Body of pancreas (tissue), 4 donors: ENCODE data around the gene DYNLT2B. TPM values are rescaled to one million over a fixed set of nuclear protein-coding genes. Genes with fewer than 3 reads are reported as not detected.
"Not testable (repeated sequence)": the region's sequence is repeated elsewhere in the genome, so short reads cannot be mapped to it uniquely, and the experiment has no call there.

Experiments used
- ATAC-seq: fragments of 150-250 bp; one replicate; pipeline ENCODE4 v1.9.1; 2016
- DNase-seq, 4 donors: peaks; one replicate each; pipeline ENCODE4 v3.0.0-alpha.2; 2019
- H3K27ac ChIP-seq, 4 donors: fragments of 200-600 bp; sonication (generic); 1 replicate in 3 of 4; 2 replicates in 1 of 4; pipeline versions ENCODE4 v1.5.1 to v1.6.1; 2016 to 2019; ENCODE audit warnings: mild to moderate bottlenecking in 1 of 4, mixed read lengths in 1 of 4, moderate library complexity in 1 of 4
- H3K27me3 ChIP-seq, 2 donors: fragments of 200-600 bp; sonication (generic); one replicate each; pipeline ENCODE4 v1.6.0; 2016; ENCODE audit warnings: mild to moderate bottlenecking in 1 of 2
- H3K36me3 ChIP-seq, 2 donors: fragments of 200-600 bp; sonication (generic); replicated peaks in 1 of 2; 2 replicates each; pipeline ENCODE4 v1.5.1; 2016; ENCODE audit warnings: low read depth in 2 of 2; ENCODE audit not compliant: insufficient read depth in 1 of 2
- H3K4me1 ChIP-seq: fragments of 200-600 bp; sonication (generic); one replicate; pipeline ENCODE4 v1.6.0; 2016
- H3K4me3 ChIP-seq, 2 donors: fragments of 200-600 bp; sonication (generic); 1 replicate in 1 of 2; 2 replicates in 1 of 2; pipeline ENCODE4 v1.5.1; 2016 to 2019
- H3K9me3 ChIP-seq, 3 donors: fragments of 200-600 bp; sonication (generic); 1 replicate in 2 of 3; 2 replicates in 1 of 3; pipeline ENCODE4 v1.5.1; 2016
- CTCF ChIP-seq, 7 experiments: fragments of 450-650 bp in 4 of 7; fragments of 200-600 bp in 3 of 7; sonication (generic) in 3 of 7; IDR thresholded peaks; one replicate each; pipeline ENCODE4 v1.5.1; 2016 to 2019; ENCODE audit warnings: antibody characterized with exemption in 7 of 7
- POLR2A ChIP-seq, 3 donors: fragments of 450-650 bp; IDR thresholded peaks; one replicate each; pipeline ENCODE4 v1.6.1; 2016; ENCODE audit warnings: antibody characterized with exemption in 3 of 3, mild to moderate bottlenecking in 2 of 3
- WGBS, 2 donors: methylation state at CpG; one replicate each; pipeline ENCODE4 v1.1.5; 2017; 5-methylcytosine and 5-hydroxymethylcytosine counted together
- intact Hi-C: fragments of 100-400 bp; cut with DNase I; formaldehyde crosslinking; loops from one replicate; pipeline ENCODE4 v1.15.1; 2023
- total RNA-seq, 2 donors: library from RNA; depleted of rRNA; stranded (reverse); fragments of >200 nt; gene quantifications; one replicate each; pipeline ENCODE4 v1.1.0, GENCODE V29; 2016

DYNLT2B gene
- total RNA-seq, 2 donors from 2014 or later, result 5.6 to 8.3 TPM

- DNase-seq (no peak), ATAC-seq (no peak)
- intact Hi-C loops, result no loop called here
- no peaks in the 10 kb centered on the region for H3K9me3 ChIP-seq
- WGBS, 2 donors, result 89 to 93% methylated on average over 3 to 4 of the region's 4 CpGs
- no peak overlapping the region for H3K27ac ChIP-seq
- H3K27me3 ChIP-seq, result no peaks in the 10 kb centered on the region
- H3K4me1 ChIP-seq, result peaks cover 4% of the 10 kb centered on the region
- H3K36me3 ChIP-seq, result no peaks in the 10 kb centered on the region
- TF ChIP-seq CTCF (IDR thresholded peaks at IDR 0.05), result no peak
- no peak for TF ChIP-seq POLR2A (IDR thresholded peaks at IDR 0.05)
- no peak overlapping the region for H3K4me3 ChIP-seq
Measured at GRCh38 chr3:196323016-196323415, 5.0 kb upstream of the DYNLT2B start.

GRCh38 chr3:196321162-196321561 lies 3.1 kb upstream of the DYNLT2B start:
- Histone ChIP-seq H3K27me3 (no peaks in the 10 kb centered on the region), H3K4me1 (peaks cover 4% of the 10 kb centered on the region), H3K27ac (no peak overlapping the region), H3K9me3 (no peaks in the 10 kb centered on the region), H3K36me3 (no peaks in the 10 kb centered on the region), H3K4me3 (no peak overlapping the region)
- DNase-seq (peak in 1 of 4 donors; percentile 19), ATAC-seq (no peak)
- intact Hi-C loops, result no loop called here
- 66 to 93% methylated on average over 8 to 11 of the region's 11 CpGs for WGBS, 2 donors
- TF ChIP-seq POLR2A (IDR thresholded peaks at IDR 0.05) (no peak), CTCF (IDR thresholded peaks at IDR 0.05) (no peak)

- no peak for DNase-seq
- Histone ChIP-seq H3K27ac (no peak overlapping the region), H3K27me3 (no peaks in the 10 kb centered on the region), H3K4me1 (peaks cover 4% of the 10 kb centered on the region), H3K36me3 (no peaks in the 10 kb centered on the region), H3K4me3 (no peak overlapping the region), H3K9me3 (no peaks in the 10 kb centered on the region)
- intact Hi-C loops, result no loop called here
- TF ChIP-seq CTCF (IDR thresholded peaks at IDR 0.05) (no peak), POLR2A (IDR thresholded peaks at IDR 0.05) (no peak)
- ATAC-seq, result no peak
- 74 to 92% methylated on average over 2 to 3 of the region's 3 CpGs for WGBS, 2 donors
Measured at GRCh38 chr3:196320137-196320536, 2.1 kb upstream of the DYNLT2B start.

- H3K36me3 ChIP-seq, H3K4me1 ChIP-seq, DNase-seq, intact Hi-C loops, H3K9me3 ChIP-seq, H3K27me3 ChIP-seq, ATAC-seq: not testable (repeated sequence)
- Histone ChIP-seq H3K27ac (peak overlapping the region; percentile 75 to 91 (median 84)), H3K4me3 (peak overlapping the region; percentile 76 to 92)
- WGBS, 2 donors, result 7 to 22% methylated on average over 4 to 12 of the region's 17 CpGs
Measured at GRCh38 chr3:196316799-196317686, 997 bp downstream of the DYNLT2B start.

GRCh38 chr3:196315821-196316220 lies 2.2 kb downstream of the DYNLT2B start:
- 46 to 79% methylated on average over 1 of the region's 1 CpG for WGBS, 2 donors
- Histone ChIP-seq H3K9me3 (no peaks in the 10 kb centered on the region), H3K4me1 (peaks cover 4% of the 10 kb centered on the region), H3K27ac (no peak overlapping the region), H3K36me3 (no peaks in the 10 kb centered on the region), H3K4me3 (no peak overlapping the region), H3K27me3 (no peaks in the 10 kb centered on the region)
- intact Hi-C loops, result no loop called here
- ATAC-seq (no peak), DNase-seq (no peak)
- no peak for TF ChIP-seq POLR2A (IDR thresholded peaks at IDR 0.05)
- no peak for TF ChIP-seq CTCF (IDR thresholded peaks at IDR 0.05)
